A673 (cell line): Measurements from ENCODE around the gene FTCDNL1.

Experiments used
- CTCF ChIP-seq: fragments of 300-800, 200-600 bp; sonication (generic); conservative IDR thresholded peaks from 2 replicates; pipeline ENCODE4 v1.5.1; 2017; ENCODE audit warnings: low read depth, mild to moderate bottlenecking, antibody characterized with exemption, low read length, moderate library complexity, mixed read lengths
- EZH2 ChIP-seq: fragments of 200-600 bp; sonication (generic); IDR thresholded peaks from 2 replicates; pipeline ENCODE4 v1.6.1; 2017; ENCODE audit warnings: borderline replicate concordance, low read depth, mild to moderate bottlenecking, mixed read lengths, antibody characterized with exemption, low read length; ENCODE audit not compliant: poor library complexity, severe bottlenecking

GRCh38 chr2:199734651-199735050 is 116.3 kb downstream of the FTCDNL1 start:
- TF ChIP-seq CTCF (no peak), EZH2 (no peak)
